ENCODE measurements around the gene PAQR4.

Gene PAQR4

DNA sequence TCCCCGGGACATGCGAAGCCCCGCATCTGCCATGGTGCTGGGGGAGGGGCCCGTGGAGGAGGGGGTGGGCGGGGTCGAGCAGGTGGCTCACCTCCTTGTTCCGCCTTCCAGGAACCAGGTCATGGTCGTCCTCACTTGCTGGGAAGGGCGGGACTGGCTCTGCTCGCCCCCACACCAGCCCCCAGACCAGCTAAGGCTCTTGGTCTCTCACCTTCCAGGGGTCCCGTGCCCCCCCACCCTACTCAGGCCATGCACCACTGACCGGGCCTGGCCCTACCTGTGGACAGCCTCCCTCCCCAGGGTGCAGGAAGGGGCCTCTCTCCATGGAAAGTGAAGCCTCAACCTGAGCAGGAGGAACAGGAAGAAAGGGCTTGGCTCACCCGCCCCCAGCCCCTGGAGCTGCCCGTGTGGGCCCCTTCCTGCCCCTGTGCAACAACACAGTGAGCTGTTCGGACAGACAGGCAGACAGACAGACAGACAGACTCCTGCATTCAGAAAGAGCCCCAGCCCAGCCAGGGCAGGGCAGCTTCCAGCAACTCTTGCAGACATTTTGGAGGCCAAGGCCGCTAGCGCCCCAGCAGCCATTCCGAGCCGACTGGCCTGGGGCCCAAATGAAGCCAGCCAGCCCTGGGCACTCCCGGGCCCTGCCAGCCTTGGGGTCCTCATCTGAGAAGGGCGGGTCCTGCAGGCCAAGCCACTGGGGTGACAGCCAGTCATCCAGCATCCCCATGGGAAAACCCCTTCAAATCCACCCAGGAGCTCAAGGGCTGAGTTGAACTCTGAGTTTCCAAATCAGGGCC, 13.2 kb upstream of the PAQR4 start:
- CTCF ChIA-PET = interaction anchor here (1.0 kb wide), 1 partner anchor 8 kb away, joined by 4 read pairs; no protein-coding TSS in a partner anchor

GRCh38 chr16:2956579-2956956, 12.6 kb upstream of the PAQR4 start:
- CTCF ChIA-PET = interaction anchor here (1.0 kb wide), 1 partner anchor 9 kb away, joined by 4 read pairs; no protein-coding TSS in a partner anchor
- DNase-seq (ENCODE audit: low spot score) = no peak
- H3K27ac ChIP-seq = no peak overlapping the region
- TF ChIP-seq CTCF (conservative IDR thresholded peaks at IDR 0.05; ENCODE audit: low read depth) = no peak
- POLR2A ChIA-PET (ENCODE audit: low non-redundant PET) = no interaction called here

More for the DNA sequence above, 13.2 kb upstream of the PAQR4 start:
- no peak for DNase-seq (ENCODE audit: low spot score)
- POLR2A ChIA-PET (ENCODE audit: low non-redundant PET) = no interaction called here
- H3K27ac ChIP-seq = no peak overlapping the region
- no peak for TF ChIP-seq CTCF (conservative IDR thresholded peaks at IDR 0.05; ENCODE audit: low read depth)

GRCh38 chr16:2959206-2959605, 9.9 kb upstream of the PAQR4 start:
- no peak overlapping the region for H3K27ac ChIP-seq
- no peak for TF ChIP-seq CTCF (conservative IDR thresholded peaks at IDR 0.05; ENCODE audit: low read depth)
- POLR2A ChIA-PET (ENCODE audit: low non-redundant PET) = interaction anchor here (0.6 kb wide), 1 partner anchor 14 kb away, joined by 5 read pairs; no protein-coding TSS in a partner anchor
- no peak for DNase-seq (ENCODE audit: low spot score)
- CTCF ChIA-PET = interaction anchor here (0.7 kb wide), 1 partner anchor 33 kb away, joined by 3 read pairs; no protein-coding TSS in a partner anchor

DNA sequence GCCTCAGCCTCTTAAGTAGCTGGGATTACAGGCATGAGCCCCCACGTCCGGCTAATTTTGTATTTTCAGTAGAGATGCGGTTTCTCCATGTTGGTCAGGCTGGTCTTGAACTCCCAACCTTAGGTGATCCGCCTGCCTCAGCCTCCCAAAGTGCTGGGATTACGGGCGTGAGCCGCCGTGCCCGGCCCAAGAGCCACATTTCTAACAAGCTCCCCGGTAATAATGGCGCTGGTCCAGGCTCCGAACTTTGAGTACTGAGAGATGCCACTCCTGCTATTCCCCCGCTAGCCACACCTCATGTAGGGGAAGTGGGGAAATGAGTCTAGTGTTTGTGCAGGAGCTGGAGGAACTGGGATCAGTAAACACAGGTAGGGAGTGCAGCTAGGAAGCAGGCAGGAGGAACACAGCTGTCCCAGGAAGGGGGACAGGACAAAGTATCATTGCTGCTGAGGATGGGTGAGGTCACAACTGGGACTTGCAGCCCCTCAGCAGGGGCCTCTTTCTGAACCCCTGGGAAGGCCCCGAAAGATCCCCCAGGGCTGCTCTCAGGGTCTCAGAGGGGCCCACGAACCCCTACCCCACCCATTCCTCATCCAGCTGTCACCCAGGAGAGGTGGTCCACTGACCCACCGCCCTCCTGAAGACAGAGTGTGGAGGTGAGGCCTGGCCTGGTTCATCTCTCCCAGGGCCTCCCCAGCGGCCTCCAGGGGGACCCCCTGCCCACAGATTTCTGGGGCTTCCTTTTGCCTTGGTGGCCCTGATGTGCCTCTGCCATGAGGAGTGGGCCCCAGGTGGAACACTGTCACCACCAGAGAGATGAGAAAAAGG, 8.8 kb upstream of the PAQR4 start:
- no peak for DNase-seq (ENCODE audit: low spot score)
- ChIA-PET CTCF (interaction anchor here (0.7 kb wide), 1 partner anchor 76 kb away, joined by 3 read pairs; no protein-coding TSS in a partner anchor), POLR2A (ENCODE audit: low non-redundant PET) (no interaction called here)
- no peak for TF ChIP-seq CTCF (conservative IDR thresholded peaks at IDR 0.05; ENCODE audit: low read depth)
- no peak overlapping the region for H3K27ac ChIP-seq

DNA sequence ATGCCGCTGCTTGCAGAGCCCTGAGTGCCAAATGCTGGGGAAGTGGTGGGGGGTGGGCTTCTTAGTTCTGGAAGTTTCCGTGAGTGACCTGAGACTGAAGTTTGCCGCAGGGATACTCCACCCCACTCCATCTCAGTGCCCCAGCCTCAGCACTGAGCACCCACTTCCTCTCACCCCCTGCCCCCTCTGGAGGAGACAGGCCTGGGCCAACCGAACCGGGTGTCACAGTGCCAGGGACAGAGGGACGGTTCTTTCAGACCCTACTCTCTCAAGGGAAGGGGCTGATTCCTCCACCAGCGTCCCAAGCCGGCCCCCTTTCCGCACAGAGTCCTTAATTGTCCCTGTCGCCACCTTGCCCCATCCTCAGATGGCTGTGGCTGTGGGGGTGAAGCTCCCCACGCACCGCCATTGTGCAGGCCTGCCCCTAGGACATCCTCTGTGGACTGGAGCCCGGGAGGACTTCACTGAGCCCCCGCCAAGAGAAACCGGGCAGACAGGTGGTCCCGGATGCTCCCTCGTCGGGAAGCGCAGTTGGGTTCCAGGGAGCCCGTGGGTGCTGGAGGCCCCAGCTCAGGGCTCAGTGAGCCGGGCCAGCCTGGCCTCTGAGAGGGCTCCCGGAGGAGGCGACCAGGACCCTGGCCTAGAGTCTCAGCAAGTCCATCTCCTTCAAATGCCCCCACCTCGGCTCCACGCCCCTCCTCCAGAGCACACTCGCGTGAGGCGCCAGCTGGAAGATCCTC, 6.6 kb upstream of the PAQR4 start:
- peak overlapping the region; percentile 66 for H3K27ac ChIP-seq
- ChIA-PET POLR2A (ENCODE audit: low non-redundant PET) (interaction anchor here (0.7 kb wide), 1 partner anchor 1309 kb away, joined by 3 read pairs; no protein-coding TSS in a partner anchor), CTCF (interaction anchor here (0.6 to 0.8 kb wide), 7 partner anchors 15 to 1192 kb away, joined by 3 to 4 read pairs (median 3); no protein-coding TSS in a partner anchor)
- DNase-seq (ENCODE audit: low spot score) = no peak
- no peak for TF ChIP-seq CTCF (conservative IDR thresholded peaks at IDR 0.05; ENCODE audit: low read depth)

Measured in RWPE1 (cell line).